GM23338 (cell line): Measurements from ENCODE around the gene GGN. TPM values are rescaled to one million over a fixed set of nuclear protein-coding genes. Genes with fewer than 3 reads are reported as not detected.

ENCODE experiments used
- ATAC-seq: fragments of 200-7000 bp; cut with Tn5 transposase; 3 replicates; pipeline ENCODE4 v1.9.1; 2020
- DNase-seq: peaks from one replicate; pipeline ENCODE4 v3.0.0-alpha.2; 2015; ENCODE audit warnings: low spot score
- H2AFZ ChIP-seq: fragments of 200-600 bp; sonication (generic); 2 replicates; pipeline ENCODE4 v1.8.0; 2016; ENCODE audit warnings: antibody characterized with exemption, mild to moderate bottlenecking, moderate library complexity
- H3F3A ChIP-seq: fragments of 200-600 bp; sonication (generic); replicated peaks from 2 replicates; pipeline ENCODE4 v1.8.0; 2017; ENCODE audit warnings: antibody characterized with exemption, mixed run types, low read depth
- H3K27ac ChIP-seq: fragments of 200-600 bp; sonication (generic); 2 replicates; pipeline ENCODE4 v1.6.1; 2016; ENCODE audit warnings: low read depth
- H3K27me3 ChIP-seq: fragments of 200-600 bp; sonication (generic); 2 replicates; pipeline ENCODE4 v1.8.0; 2016; ENCODE audit warnings: mild to moderate bottlenecking, mixed run types, moderate library complexity; ENCODE audit not compliant: insufficient read depth
- H3K36me3 ChIP-seq: fragments of 200-600 bp; sonication (generic); 2 replicates; pipeline ENCODE4 v1.8.0; 2016; ENCODE audit warnings: mild to moderate bottlenecking; ENCODE audit not compliant: insufficient read depth
- H3K4me1 ChIP-seq: fragments of 200-600 bp; sonication (generic); 2 replicates; pipeline ENCODE4 v1.8.0; 2016; ENCODE audit warnings: mild to moderate bottlenecking, moderate library complexity; ENCODE audit not compliant: insufficient read depth
- H3K4me2 ChIP-seq: fragments of 200-600 bp; sonication (generic); 2 replicates; pipeline ENCODE4 v1.7.1; 2017; ENCODE audit warnings: mixed run types
- H3K4me3 ChIP-seq: fragments of 200-600 bp; sonication (generic); 2 replicates; pipeline ENCODE4 v1.6.1; 2016; ENCODE audit warnings: mixed run types
- H3K79me2 ChIP-seq: fragments of 200-600 bp; sonication (generic); replicated peaks from 2 replicates; pipeline ENCODE4 v1.8.0; 2017; ENCODE audit warnings: mild to moderate bottlenecking; ENCODE audit not compliant: insufficient read depth
- H3K9me2 ChIP-seq: fragments of 200-600 bp; sonication (generic); 2 replicates; pipeline ENCODE4 v1.8.0; 2017; ENCODE audit not compliant: insufficient read depth
- H4K20me1 ChIP-seq: fragments of 200-600 bp; sonication (generic); replicated peaks from 2 replicates; pipeline ENCODE4 v1.8.0; 2017; ENCODE audit warnings: mild to moderate bottlenecking; ENCODE audit not compliant: insufficient read depth
- H3K27ac Mint-ChIP-seq: 2 replicates; pipeline ENCODE4 v1.8.0; 2020; ENCODE audit warnings: inconsistent platforms, mild to moderate bottlenecking, moderate library complexity, mixed read lengths
- H3K27me3 Mint-ChIP-seq: 3 replicates; pipeline ENCODE4 v1.8.0; 2022; ENCODE audit warnings: low read depth, mild to moderate bottlenecking, moderate library complexity, mixed read lengths, inconsistent platforms; ENCODE audit not compliant: insufficient read depth, poor library complexity
- H3K36me3 Mint-ChIP-seq: 3 replicates; pipeline ENCODE4 v1.8.0; 2021; ENCODE audit warnings: low read depth, mild to moderate bottlenecking, inconsistent platforms, moderate library complexity, mixed read lengths
- H3K4me1 Mint-ChIP-seq: 3 replicates; pipeline ENCODE4 v1.8.0; 2020; ENCODE audit warnings: mild to moderate bottlenecking, inconsistent platforms, mixed read lengths
- H3K4me3 Mint-ChIP-seq: 3 replicates; pipeline ENCODE4 v1.8.0; 2021; ENCODE audit warnings: moderate library complexity, mild to moderate bottlenecking, inconsistent platforms, mixed read lengths
- H3K9me3 Mint-ChIP-seq: 3 replicates; pipeline ENCODE4 v1.8.0; 2020; ENCODE audit warnings: moderate library complexity, mild to moderate bottlenecking, inconsistent platforms, mixed read lengths
- CREB1 ChIP-seq: fragments of 250-450 bp; sonication (Bioruptor Pico); IDR thresholded peaks from 2 replicates; pipeline ENCODE4 v1.5.0; 2020; ENCODE audit warnings: low read depth, mild to moderate bottlenecking, moderate library complexity
- CTCF ChIP-seq, 2 experiments: fragments of 200-600 bp in 1 of 2; sonication (generic) in 1 of 2; conservative IDR thresholded peaks; 2 replicates each; pipeline versions ENCODE4 v1.5.1 to v1.6.1; 2016 to 2017; ENCODE audit warnings: antibody characterized with exemption in 2 of 2, low read depth in 2 of 2, mild to moderate bottlenecking in 2 of 2, moderate library complexity in 1 of 2
- ETS1 ChIP-seq: IDR thresholded peaks from 2 replicates; pipeline ENCODE4 v1.6.1; 2016; ENCODE audit warnings: antibody characterized with exemption
- EZH2 ChIP-seq: fragments of 200-600 bp; sonication (generic); IDR thresholded peaks from one replicate; pipeline ENCODE4 v1.8.0; 2017; ENCODE audit warnings: antibody characterized with exemption, mild to moderate bottlenecking, low read depth; ENCODE audit not compliant: unreplicated experiment
- EZH2phosphoT487 ChIP-seq: fragments of 200-600 bp; sonication (generic); IDR thresholded peaks from one replicate; pipeline ENCODE4 v1.8.1; 2018; ENCODE audit warnings: antibody characterized with exemption; ENCODE audit not compliant: unreplicated experiment
- JUNB ChIP-seq: IDR thresholded peaks from one replicate; pipeline ENCODE4 v1.6.1; 2016; ENCODE audit warnings: antibody characterized with exemption; ENCODE audit not compliant: unreplicated experiment
- NANOG ChIP-seq: IDR thresholded peaks from 2 replicates; pipeline ENCODE4 v1.6.1; 2016; ENCODE audit warnings: antibody characterized with exemption, borderline replicate concordance
- POLR2AphosphoS5 ChIP-seq: IDR thresholded peaks from 2 replicates; pipeline ENCODE4 v1.6.1; 2016; ENCODE audit warnings: antibody characterized with exemption, low read depth
- REST ChIP-seq: IDR thresholded peaks from one replicate; pipeline ENCODE4 v1.6.1; 2018; ENCODE audit warnings: antibody characterized with exemption; ENCODE audit not compliant: unreplicated experiment
- STAT1 ChIP-seq: IDR thresholded peaks from one replicate; pipeline ENCODE4 v1.6.1; 2016; ENCODE audit warnings: antibody characterized with exemption; ENCODE audit not compliant: unreplicated experiment
- ZNF114 ChIP-seq: fragments of 250-450 bp; sonication (Bioruptor Pico); IDR thresholded peaks from 2 replicates; pipeline ENCODE4 v1.5.0; 2020; ENCODE audit warnings: mild to moderate bottlenecking, moderate library complexity
- ZNF331 ChIP-seq: fragments of 250-450 bp; sonication (Bioruptor Pico); IDR thresholded peaks from 2 replicates; pipeline ENCODE4 v1.5.0; 2020; ENCODE audit warnings: low read depth, mild to moderate bottlenecking, moderate library complexity
- ZNF462 ChIP-seq: fragments of 250-450 bp; sonication (Bioruptor Pico); IDR thresholded peaks from 2 replicates; pipeline ENCODE4 v1.5.0; 2020; ENCODE audit warnings: mild to moderate bottlenecking, moderate library complexity
- polyA plus RNA-seq: library from polyadenylated mRNA; unstranded; fragments of >200 nt; fragmentation: Nextera tagmentation; extraction: Ambion mirVana; gene quantifications from 2 replicates; pipeline ENCODE4 v1.2.1, GENCODE V29; 2016
- total RNA-seq: library from RNA; depleted of rRNA; stranded (reverse); fragments of >200 nt; shearing (Covaris generic); gene quantifications from 2 replicates; pipeline ENCODE4 v1.2.3, GENCODE V29; 2014

Gene GGN
- total and polyA plus RNA-seq, 2 experiments from 2014 or later, result 0.14 to 1.5 TPM

GRCh38 chr19:38373907-38374331 is 13.9 kb downstream of the GGN start:
- TF ChIP-seq STAT1 (no peak), EZH2 (no peak), EZH2phosphoT487 (no peak), ZNF331 (no peak), NANOG (no peak), REST (no peak), POLR2AphosphoS5 (no peak), ETS1 (no peak), ZNF114 (CRISPR knock-in tag) (no peak), CREB1 (CRISPR knock-in tag) (no peak), ZNF462 (no peak), CTCF (conservative IDR thresholded peaks at IDR 0.05; ENCODE audit: low read depth in 2 of 2) (no peak), JUNB (no peak)
- no peaks in the 10 kb centered on the region for H3F3A ChIP-seq
- peaks cover 10% of the 10 kb centered on the region; the same call in 1 of the 2 replicates for H3K4me1 ChIP-seq
- peaks cover 29% of the 10 kb centered on the region for H3K79me2 ChIP-seq
- peak overlapping the region; percentile 57 for H2AFZ ChIP-seq
- Mint-ChIP-seq H3K27me3 (peaks cover 12% of the 10 kb centered on the region), H3K4me3 (peak overlapping the region; percentile 98), H3K4me1 (peaks cover 14% of the 10 kb centered on the region), H3K36me3 (peaks cover 8% of the 10 kb centered on the region), H3K27ac (peak overlapping the region; percentile 27), H3K9me3 (no peaks in the 10 kb centered on the region; the same call in 2 of the 3 replicates)
- no peaks in the 10 kb centered on the region for H3K9me2 ChIP-seq
- H3K27me3 ChIP-seq, result no peaks in the 10 kb centered on the region
- peaks cover 13% of the 10 kb centered on the region for H4K20me1 ChIP-seq
- H3K36me3 ChIP-seq, result peaks cover 9% of the 10 kb centered on the region; the same call in 1 of the 2 replicates
- DNase-seq (no peak), ATAC-seq (no peak)
- no peak overlapping the region for H3K27ac ChIP-seq
- peak overlapping the region; percentile 76 for H3K4me2 ChIP-seq
- peak overlapping the region; percentile 52 for H3K4me3 ChIP-seq
